ENCODE data around the gene PDE11A. TPM values are rescaled to one million over a fixed set of nuclear protein-coding genes. Genes with fewer than 3 reads are reported as not detected.

Gene PDE11A
- total and polyA plus RNA-seq, 2 experiments from 2014 or later, result 1.7 to 3.6 TPM

GRCh38 chr2:177682836-177683660, 389.5 kb downstream of the PDE11A start:
- peaks cover 19% of the 10 kb centered on the region for H3K4me1 ChIP-seq (ENCODE audit: low read depth)
- no peaks in the 10 kb centered on the region for H3K36me3 ChIP-seq
- H3K27ac ChIP-seq, result peak overlapping the region; percentile 57
- no peak for DNase-seq (ENCODE audit: low read depth in 1 of 2, low spot score in 1 of 2)
- no peak for TF ChIP-seq CTCF (IDR thresholded peaks at IDR 0.05; ENCODE audit: low read depth, low read length)
- H3K9me3 ChIP-seq (ENCODE audit: low read depth), result no peaks in the 10 kb centered on the region
- H3K4me3 ChIP-seq, result no peak overlapping the region
- no peaks in the 10 kb centered on the region for H3K27me3 ChIP-seq

- peak overlapping the region; percentile 57 for H3K27ac ChIP-seq
- H3K4me3 ChIP-seq, result no peak overlapping the region
- no peaks in the 10 kb centered on the region for H3K9me3 ChIP-seq (ENCODE audit: low read depth)
- no peaks in the 10 kb centered on the region for H3K36me3 ChIP-seq
- H3K27me3 ChIP-seq, result no peaks in the 10 kb centered on the region
- no peak for TF ChIP-seq CTCF (IDR thresholded peaks at IDR 0.05; ENCODE audit: low read depth, low read length)
- DNase-seq (ENCODE audit: low read depth in 1 of 2, low spot score in 1 of 2), result no peak
- H3K4me1 ChIP-seq (ENCODE audit: low read depth), result peaks cover 19% of the 10 kb centered on the region
These were observed 390.6 kb downstream of the PDE11A start for GRCh38 chr2:177682006-177682405.

- H3K36me3 ChIP-seq, result no peaks in the 10 kb centered on the region
- no peak for TF ChIP-seq CTCF (IDR thresholded peaks at IDR 0.05; ENCODE audit: low read depth, low read length)
- no peak overlapping the region for H3K4me3 ChIP-seq
- DNase-seq (ENCODE audit: low read depth in 1 of 2, low spot score in 1 of 2), result no peak
- peaks cover 19% of the 10 kb centered on the region for H3K4me1 ChIP-seq (ENCODE audit: low read depth)
- H3K27me3 ChIP-seq, result no peaks in the 10 kb centered on the region
- H3K9me3 ChIP-seq (ENCODE audit: low read depth), result no peaks in the 10 kb centered on the region
- no peak overlapping the region for H3K27ac ChIP-seq
These were observed 391.5 kb downstream of the PDE11A start for GRCh38 chr2:177680866-177681712.

GRCh38 chr2:177679611-177680605, 392.7 kb downstream of the PDE11A start:
- no peak for TF ChIP-seq CTCF (IDR thresholded peaks at IDR 0.05; ENCODE audit: low read depth, low read length)
- H3K9me3 ChIP-seq (ENCODE audit: low read depth), result no peaks in the 10 kb centered on the region
- H3K4me3 ChIP-seq, result no peak overlapping the region
- H3K36me3 ChIP-seq, result no peaks in the 10 kb centered on the region
- no peak overlapping the region for H3K27ac ChIP-seq
- H3K27me3 ChIP-seq, result no peaks in the 10 kb centered on the region
- peak in 1 of 2 donors; percentile 17 for DNase-seq (ENCODE audit: low read depth in 1 of 2, low spot score in 1 of 2)
- peaks cover 19% of the 10 kb centered on the region for H3K4me1 ChIP-seq (ENCODE audit: low read depth)

- Histone ChIP-seq H3K4me3 (no peak overlapping the region), H3K36me3 (no peaks in the 10 kb centered on the region), H3K9me3 (ENCODE audit: low read depth) (no peaks in the 10 kb centered on the region), H3K27ac (no peak overlapping the region), H3K4me1 (ENCODE audit: low read depth) (peaks cover 19% of the 10 kb centered on the region), H3K27me3 (no peaks in the 10 kb centered on the region)
- no peak for TF ChIP-seq CTCF (IDR thresholded peaks at IDR 0.05; ENCODE audit: low read depth, low read length)
- DNase-seq (ENCODE audit: low read depth in 1 of 2, low spot score in 1 of 2), result no peak
These were observed 393.6 kb downstream of the PDE11A start for GRCh38 chr2:177678939-177679338.
